SIG-M5 (cell line): ENCODE data around the gene ANK3.

Experiments
- DNase-seq: peaks from one replicate; lab custom pipeline; 2025; lab: John Stamatoyannopoulos, UW

The ANK3 gene

GRCh38 chr10:60389413-60390025 lies at the start of gene ANK3:
TSS of gene ANK3 (minus strand) at chr10:60389875. CDS start at chr10:60389538, 337 bp downstream.
- DNase-seq, result no peak

- DNase-seq, result no peak
These were observed 44.9 kb upstream of the ANK3 start for GRCh38 chr10:60434418-60435046.

- no peak for DNase-seq
These were observed 44.0 kb upstream of the ANK3 start for GRCh38 chr10:60433684-60434083.

GRCh38 chr10:60430836-60431597 lies 41.3 kb upstream of the ANK3 start:
- DNase-seq, result no peak

GRCh38 chr10:60430017-60430416 lies 40.3 kb upstream of the ANK3 start:
- DNase-seq, result no peak

- DNase-seq, result no peak
These were observed 39.6 kb upstream of the ANK3 start for GRCh38 chr10:60429084-60429849.

GRCh38 chr10:60428387-60428737 lies 38.7 kb upstream of the ANK3 start:
- no peak for DNase-seq

GRCh38 chr10:60427709-60428386 lies 38.2 kb upstream of the ANK3 start:
- DNase-seq, result no peak

- DNase-seq, result no peak
These were observed 37.5 kb upstream of the ANK3 start for GRCh38 chr10:60427148-60427547.

- DNase-seq, result no peak
These were observed 36.8 kb upstream of the ANK3 start for GRCh38 chr10:60426425-60426824.

- DNase-seq, result no peak
These were observed 35.9 kb upstream of the ANK3 start for GRCh38 chr10:60425392-60426110.

- no peak for DNase-seq
These were observed 35.3 kb upstream of the ANK3 start for GRCh38 chr10:60424971-60425370.

- no peak for DNase-seq
These were observed 34.2 kb upstream of the ANK3 start for GRCh38 chr10:60423920-60424319.

- DNase-seq, result no peak
These were observed 33.1 kb upstream of the ANK3 start for GRCh38 chr10:60422809-60423208.

GRCh38 chr10:60420991-60421894 lies 31.6 kb upstream of the ANK3 start:
- no peak for DNase-seq

- no peak for DNase-seq
These were observed 29.6 kb upstream of the ANK3 start for GRCh38 chr10:60419249-60419648.

GRCh38 chr10:60417901-60418300 lies 28.2 kb upstream of the ANK3 start:
- no peak for DNase-seq

GRCh38 chr10:60417024-60417423 lies 27.3 kb upstream of the ANK3 start:
- DNase-seq, result no peak

GRCh38 chr10:60414877-60415585 lies 25.4 kb upstream of the ANK3 start:
- no peak for DNase-seq

GRCh38 chr10:60414111-60414510 lies 24.4 kb upstream of the ANK3 start:
- DNase-seq, result no peak
